OCI-LY7 (cell line): ENCODE results near the gene SPATA12. TPM values are rescaled to one million over a fixed set of nuclear protein-coding genes. Genes with fewer than 3 reads are reported as not detected.

Experiments used
- BruUV-seq: library from RNA; stranded (reverse); fragments of 400-500 nt; replicated peaks from 2 replicates; lab custom pipeline; 2021; lab: Mats Ljungman, UMichigan
- CTCF ChIA-PET: fragments of 300-600 bp; sonication (Branson Sonifier 250); formaldehyde crosslinking; loops from one replicate; lab custom pipeline; 2022; ENCODE audit warnings: antibody characterized with exemption; ENCODE audit not compliant: unreplicated experiment; lab: Charles Lee
- POLR2A ChIA-PET: fragments of 300-600 bp; sonication (Branson Sonifier 250); formaldehyde crosslinking; loops from one replicate; lab custom pipeline; 2022; ENCODE audit warnings: antibody characterized with exemption; lab: Charles Lee
- DNase-seq: peaks from one replicate; pipeline ENCODE4 v3.0.0-alpha.2; 2015; ENCODE audit warnings: low spot score
- H2AFZ ChIP-seq: fragments of 200-600 bp; sonication (generic), shearing (Covaris generic); 2 replicates; pipeline ENCODE4 v1.6.1; 2014; ENCODE audit warnings: mild to moderate bottlenecking, antibody characterized with exemption, low read length, moderate library complexity
- H3K27ac ChIP-seq: fragments of 200-600 bp; sonication (generic); 2 replicates; pipeline ENCODE4 v1.5.1; 2014; ENCODE audit warnings: mixed run types, low read depth, mild to moderate bottlenecking, moderate library complexity, low read length, inconsistent platforms; ENCODE audit not compliant: poor library complexity, severe bottlenecking
- H3K36me3 ChIP-seq: fragments of 200-600 bp; sonication (generic); 2 replicates; pipeline ENCODE4 v1.6.1; 2014; ENCODE audit warnings: mild to moderate bottlenecking, antibody characterized with exemption, low read length, moderate library complexity, mixed read lengths; ENCODE audit not compliant: insufficient read depth
- H3K4me1 ChIP-seq: fragments of 200-600 bp; sonication (generic); 2 replicates; pipeline ENCODE4 v1.5.1; 2014; ENCODE audit warnings: mild to moderate bottlenecking, low read length; ENCODE audit not compliant: insufficient read depth, poor library complexity, severe bottlenecking
- H3K4me2 ChIP-seq: fragments of 200-600 bp; sonication (generic); 2 replicates; pipeline ENCODE4 v1.6.1; 2014; ENCODE audit warnings: mild to moderate bottlenecking, low read length
- H3K4me3 ChIP-seq: fragments of 200-600 bp; sonication (generic); 2 replicates; pipeline ENCODE4 v1.5.1; 2014; ENCODE audit warnings: mild to moderate bottlenecking, low read depth, low read length; ENCODE audit not compliant: poor library complexity, severe bottlenecking
- H3K79me2 ChIP-seq: fragments of 200-600 bp; sonication (generic); 2 replicates; pipeline ENCODE4 v1.6.1; 2016; ENCODE audit warnings: low read depth, mild to moderate bottlenecking, low read length, moderate library complexity, mixed read lengths; ENCODE audit not compliant: insufficient read depth
- H3K9me2 ChIP-seq: fragments of 200-600 bp; sonication (generic); 2 replicates; pipeline ENCODE4 v1.6.1; 2016; ENCODE audit warnings: mild to moderate bottlenecking, low read length, mixed read lengths; ENCODE audit not compliant: insufficient read depth
- H3K9me3 ChIP-seq: fragments of 200-600 bp; sonication (generic); 2 replicates; pipeline ENCODE4 v1.6.1; 2014; ENCODE audit warnings: mild to moderate bottlenecking, mixed run types, low read length, mixed read lengths
- H4K20me1 ChIP-seq: fragments of 200-600 bp; sonication (generic); 2 replicates; pipeline ENCODE4 v1.6.1; 2014; ENCODE audit warnings: mild to moderate bottlenecking, antibody characterized with exemption, low read length, moderate library complexity, mixed read lengths; ENCODE audit not compliant: insufficient read depth
- CTCF ChIP-seq: fragments of 200-600 bp; sonication (generic); conservative IDR thresholded peaks from 2 replicates; pipeline ENCODE4 v1.5.1; 2014; ENCODE audit warnings: mild to moderate bottlenecking, antibody characterized with exemption, low read length, moderate library complexity, mixed read lengths
- EZH2phosphoT487 ChIP-seq: fragments of 200-600 bp; sonication (generic); IDR thresholded peaks from 2 replicates; pipeline ENCODE4 v1.6.1; 2018; ENCODE audit warnings: low read depth, borderline replicate concordance, mild to moderate bottlenecking, mixed run types, antibody characterized with exemption, low read length, moderate library complexity, mixed read lengths
- intact Hi-C: fragments of 100-400 bp; cut with micrococcal nuclease; formaldehyde crosslinking; loops from one replicate; pipeline ENCODE4 v1.10.0; 2022; ENCODE audit not compliant: unreplicated experiment
- total RNA-seq, 2 experiments: library from RNA; depleted of rRNA in 1 of 2; stranded (reverse); fragments of >200 nt in 1 of 2; shearing (Covaris generic) in 1 of 2; gene quantifications; 2 replicates each; pipeline ENCODE4 v1.2.3, GENCODE V29; 2014 to 2022

The SPATA12 gene
- total RNA-seq, 2 experiments from 2014 or later = 0.13 TPM; not detected in 1

GRCh38 chr3:57048728-57049127 is 11.7 kb upstream of the SPATA12 start:
- H2AFZ ChIP-seq = no peak overlapping the region
- 0 out of 2 replicates have a peak, but pooled peaks cover 4% of the 10 kb centered on the region for H3K79me2 ChIP-seq
- no peak overlapping the region for H3K4me3 ChIP-seq
- POLR2A ChIA-PET = interaction anchor here (0.7 to 1.2 kb wide), 5 partner anchors 14 to 35 kb away, joined by 3 to 4 read pairs (median 3); no protein-coding TSS in a partner anchor
- no peaks in the 10 kb centered on the region for H4K20me1 ChIP-seq
- peaks cover 4% of the 10 kb centered on the region; the same call in 1 of the 2 replicates for H3K36me3 ChIP-seq
- peaks cover 39% of the 10 kb centered on the region for H3K4me1 ChIP-seq
- no peaks in the 10 kb centered on the region for H3K9me2 ChIP-seq
- H3K4me2 ChIP-seq = peak overlapping the region; percentile 13; the same call in 1 of the 2 replicates
- H3K27ac ChIP-seq = no peak overlapping the region
- no peaks in the 10 kb centered on the region for H3K9me3 ChIP-seq
- peak; percentile 60 for DNase-seq
- TF ChIP-seq EZH2phosphoT487 = no peak
- TF ChIP-seq CTCF = no peak
- no TSS peak for BruUV-seq
- intact Hi-C loops = no loop called here
- CTCF ChIA-PET = interaction anchor here (1.1 kb wide), 1 partner anchor 53 kb away, joined by 3 read pairs; no protein-coding TSS in a partner anchor

GRCh38 chr3:57052662-57053061 is 7.8 kb upstream of the SPATA12 start:
- intact Hi-C loops = no loop called here
- H3K9me2 ChIP-seq = no peaks in the 10 kb centered on the region
- no peak for TF ChIP-seq CTCF
- no peak for TF ChIP-seq EZH2phosphoT487
- H3K4me1 ChIP-seq = peaks cover 28% of the 10 kb centered on the region
- CTCF ChIA-PET = no interaction called here
- no peaks in the 10 kb centered on the region for H4K20me1 ChIP-seq
- BruUV-seq = no TSS peak
- no peak overlapping the region for H3K4me2 ChIP-seq
- no peak for DNase-seq
- H3K9me3 ChIP-seq = no peaks in the 10 kb centered on the region
- no peaks in the 10 kb centered on the region; the same call in 1 of the 2 replicates for H3K36me3 ChIP-seq
- POLR2A ChIA-PET = no interaction called here
- H2AFZ ChIP-seq = no peak overlapping the region
- H3K4me3 ChIP-seq = no peak overlapping the region
- H3K79me2 ChIP-seq = peaks cover 4% of the 10 kb centered on the region; the same call in 1 of the 2 replicates
- no peak overlapping the region for H3K27ac ChIP-seq

GRCh38 chr3:57053122-57053521 is 7.3 kb upstream of the SPATA12 start:
- ChIA-PET POLR2A (no interaction called here), CTCF (no interaction called here)
- intact Hi-C loops = no loop called here
- Histone ChIP-seq H3K4me1 (peaks cover 29% of the 10 kb centered on the region), H3K36me3 (no peaks in the 10 kb centered on the region; the same call in 1 of the 2 replicates), H3K79me2 (peaks cover 4% of the 10 kb centered on the region; the same call in 1 of the 2 replicates), H3K4me2 (no peak overlapping the region), H3K9me3 (no peaks in the 10 kb centered on the region), H2AFZ (no peak overlapping the region), H4K20me1 (no peaks in the 10 kb centered on the region), H3K9me2 (no peaks in the 10 kb centered on the region), H3K4me3 (no peak overlapping the region), H3K27ac (no peak overlapping the region)
- no peak for TF ChIP-seq EZH2phosphoT487
- BruUV-seq = no TSS peak
- DNase-seq = no peak
